AG09319 (cell line): Measurements from ENCODE around the gene FNBP1L.
"Not testable (repeated sequence)": the region's sequence is repeated elsewhere in the genome, so short reads cannot be mapped to it uniquely, and the experiment has no call there.

ENCODE experiments used
- DNase-seq: peaks from one replicate; pipeline ENCODE4 v3.0.0-alpha.2; 2010; ENCODE audit warnings: low read depth; ENCODE audit errors: extremely low read depth
- CTCF ChIP-seq: IDR thresholded peaks from 2 replicates; pipeline ENCODE4 v1.5.1; 2011; ENCODE audit warnings: low read depth, mild to moderate bottlenecking, inconsistent platforms, low read length, moderate library complexity

The FNBP1L gene

DNA sequence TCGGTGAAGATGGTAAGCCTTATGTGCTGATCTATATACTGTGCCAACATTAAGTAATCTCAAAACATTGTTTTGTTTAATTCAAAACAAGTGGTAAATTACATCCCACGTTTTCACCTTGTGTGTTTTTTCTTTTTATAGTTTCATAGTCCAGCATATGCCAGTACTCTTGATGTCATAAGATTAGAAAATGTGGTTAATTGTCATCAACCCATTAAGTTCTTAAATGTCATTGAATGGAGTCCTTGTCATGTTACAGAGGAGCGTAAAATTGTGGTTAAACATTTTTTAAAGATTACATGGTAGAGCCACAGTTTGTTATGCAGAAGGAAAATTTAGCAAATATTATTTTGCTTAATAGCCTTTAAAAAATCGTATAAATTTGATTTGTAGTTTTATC lies 93.1 kb downstream of the FNBP1L start:
- no peak for TF ChIP-seq CTCF

DNA sequence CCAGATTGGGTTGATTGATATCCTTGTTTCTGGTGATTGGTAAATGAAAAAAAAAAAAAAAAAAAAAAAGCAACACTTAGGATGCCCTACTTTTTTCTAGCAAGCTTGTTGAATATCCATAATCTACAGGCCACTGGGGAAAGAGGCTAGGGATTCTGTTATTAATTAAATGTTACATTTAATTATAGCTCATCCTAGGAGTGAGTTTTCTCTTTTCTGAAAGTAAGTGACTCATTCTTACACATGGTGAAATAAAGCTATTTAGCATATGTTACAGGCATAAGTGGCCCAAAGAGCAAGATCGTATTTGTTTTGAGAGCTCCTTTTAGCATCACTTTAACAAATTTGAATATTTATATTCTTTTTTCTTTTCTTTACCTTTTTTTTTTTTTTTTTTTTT lies 94.5 kb downstream of the FNBP1L start:
- TF ChIP-seq CTCF = no peak
- DNase-seq = no peak

More for the DNA sequence above, 93.1 kb downstream of the FNBP1L start:
- no peak for DNase-seq

DNA sequence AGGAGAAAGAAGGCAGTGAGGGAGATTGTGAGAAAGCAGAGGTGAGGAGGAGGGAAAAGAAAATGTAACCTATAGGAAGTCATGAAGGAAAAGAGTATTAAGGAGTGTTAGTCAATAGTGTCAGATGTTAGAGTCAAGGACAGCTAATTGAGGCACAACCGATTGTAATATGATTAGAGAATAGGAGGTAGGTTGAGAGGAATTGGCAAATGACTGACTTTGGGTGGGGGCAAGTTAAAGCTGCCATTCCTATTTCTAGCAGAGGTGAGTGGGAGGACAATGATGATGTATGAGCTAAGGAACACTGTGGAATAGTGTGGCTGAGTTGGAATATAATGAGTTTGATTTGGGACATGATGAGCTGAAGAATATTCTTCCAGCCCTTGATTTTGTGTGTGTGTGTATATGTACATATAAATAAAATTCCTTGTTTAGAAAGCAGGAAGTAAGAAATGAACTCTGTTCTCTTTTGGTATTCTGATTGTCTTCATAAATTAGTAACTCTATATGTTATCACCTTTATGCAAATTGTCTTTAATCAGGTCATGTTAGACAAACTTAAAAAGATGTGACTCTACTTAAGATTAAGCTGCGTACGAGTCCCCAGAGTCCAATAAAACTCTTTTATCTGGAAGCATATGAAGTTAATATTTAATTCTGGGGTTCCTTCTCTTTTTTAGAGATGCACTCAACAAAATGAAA lies 98.4 kb downstream of the FNBP1L start:
- no peak for TF ChIP-seq CTCF
- DNase-seq = no peak

DNA sequence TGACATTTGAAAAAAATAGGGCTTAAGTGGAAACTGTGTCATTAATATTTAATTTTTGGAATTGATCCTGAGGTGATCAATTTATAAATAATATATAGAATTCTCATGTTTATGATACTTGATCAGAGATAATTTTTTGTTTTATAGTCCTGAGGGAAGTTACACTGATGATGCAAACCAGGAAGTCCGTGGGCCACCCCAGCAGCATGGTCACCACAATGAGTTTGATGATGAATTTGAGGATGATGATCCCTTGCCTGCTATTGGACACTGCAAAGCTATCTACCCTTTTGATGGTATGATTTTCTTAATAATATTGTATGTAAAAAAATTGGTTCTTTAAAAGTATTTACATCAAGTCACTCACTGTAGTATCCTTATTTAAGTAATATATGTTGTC lies 101.2 kb downstream of the FNBP1L start:
- no peak for TF ChIP-seq CTCF

GRCh38 chr1:93549811-93550210 lies 101.9 kb downstream of the FNBP1L start:
- DNase-seq = no peak
- no peak for TF ChIP-seq CTCF

More for the DNA sequence above, 101.2 kb downstream of the FNBP1L start:
- no peak for DNase-seq

DNA sequence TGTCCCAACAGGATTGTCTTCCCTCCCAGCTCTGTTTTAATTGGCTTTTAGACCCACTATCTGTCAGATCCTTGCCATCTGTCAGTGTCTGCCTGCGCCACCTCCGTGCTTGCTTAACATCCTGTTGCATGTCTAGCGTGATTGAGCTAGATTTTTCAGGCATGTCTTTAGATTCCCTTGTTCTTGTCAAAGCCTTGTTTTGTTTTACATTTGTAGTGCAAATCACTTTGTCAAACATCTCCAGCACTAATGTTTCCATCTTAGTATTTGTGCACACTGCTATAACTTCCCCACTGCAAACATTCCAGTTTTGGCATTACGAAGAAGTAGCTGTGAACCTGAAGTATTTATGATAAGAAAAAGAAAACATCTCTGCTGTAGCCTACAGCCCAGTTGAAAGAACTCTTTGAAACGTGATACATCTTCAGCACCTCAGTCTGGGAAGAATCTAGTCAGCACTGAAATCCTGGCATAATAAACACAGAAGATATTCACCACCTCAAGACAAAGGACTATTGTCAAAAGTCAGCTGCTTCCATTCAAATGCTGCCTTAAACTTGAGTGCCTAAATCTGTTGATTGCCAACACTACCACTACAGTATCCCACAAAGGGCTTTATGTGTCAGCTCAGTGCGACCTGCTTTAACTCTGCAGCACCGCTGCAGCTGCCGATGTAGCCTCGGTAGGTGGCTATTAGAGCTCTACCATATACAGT lies 105.0 kb downstream of the FNBP1L start:
- no peak for DNase-seq

DNA sequence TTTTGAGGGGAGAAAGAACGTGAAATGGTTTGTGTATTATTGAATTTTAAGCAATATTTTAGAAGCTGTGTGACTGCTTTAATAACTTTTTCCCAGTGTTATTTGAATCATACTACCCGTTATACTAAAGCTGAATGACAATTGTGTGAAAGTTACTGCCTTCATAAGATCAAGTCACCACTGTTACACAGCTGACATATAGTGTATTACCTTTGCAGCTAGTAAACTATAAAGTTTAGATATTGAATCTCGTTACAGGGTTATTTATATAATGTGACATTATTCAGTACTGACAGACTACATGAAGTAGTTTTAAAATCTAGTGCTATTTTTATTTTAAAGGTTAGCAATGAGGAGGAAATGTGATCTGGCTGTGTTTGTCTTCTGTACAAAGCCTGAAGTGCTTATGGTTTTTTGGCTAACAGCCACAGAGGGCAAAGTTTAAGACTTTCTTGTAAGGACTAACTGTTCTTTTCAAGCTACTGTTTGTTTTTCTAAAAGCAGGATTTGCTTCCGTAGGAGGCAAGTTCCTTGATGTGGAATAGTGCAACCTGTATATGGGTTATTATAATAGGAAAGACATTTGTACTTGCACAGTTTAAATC lies 106.1 kb downstream of the FNBP1L start:
- not testable (repeated sequence) for DNase-seq

More for the DNA sequence above, 105.0 kb downstream of the FNBP1L start:
- TF ChIP-seq CTCF = no peak
